T-helper 17 cell (primary cell): ENCODE data around the gene RNF13. TPM values are rescaled to one million over a fixed set of nuclear protein-coding genes. Genes with fewer than 3 reads are reported as not detected.
"Not testable (repeated sequence)": the region's sequence is repeated elsewhere in the genome, so short reads cannot be mapped to it uniquely, and the experiment has no call there.

ENCODE experiments used
- ATAC-seq: fragments of 150-1000 bp; cut with Tn5 transposase; 2 replicates; pipeline ENCODE4 v1.10.0; 2021; ENCODE audit warnings: mild to moderate bottlenecking, moderate library complexity
- DNase-seq, 3 donors: peaks; one replicate each; pipeline versions ENCODE4 v3.0.0 to v3.0.0-alpha.2; 2020 to 2021
- H3K9me3 ChIP-seq: one replicate; pipeline ENCODE4 v1.7.0; 2013; ENCODE audit warnings: low read length, mild to moderate bottlenecking; ENCODE audit not compliant: control insufficient read depth, poor library complexity, severe bottlenecking
- H3K27ac Mint-ChIP-seq: one replicate; pipeline ENCODE4 v1.8.0; 2022; ENCODE audit warnings: mild to moderate bottlenecking, moderate library complexity, mixed read lengths
- H3K27me3 Mint-ChIP-seq: one replicate; pipeline ENCODE4 v1.8.0; 2022; ENCODE audit warnings: mixed read lengths
- H3K36me3 Mint-ChIP-seq: one replicate; pipeline ENCODE4 v1.8.0; 2022; ENCODE audit warnings: low read depth, mixed read lengths
- H3K4me1 Mint-ChIP-seq: one replicate; pipeline ENCODE4 v1.8.0; 2022; ENCODE audit warnings: mild to moderate bottlenecking, mixed read lengths
- H3K4me3 Mint-ChIP-seq: one replicate; pipeline ENCODE4 v1.8.0; 2022; ENCODE audit warnings: mild to moderate bottlenecking, moderate library complexity, mixed read lengths
- total RNA-seq, 4 donors: library from RNA in 2 of 4; stranded (reverse) in 2 of 4; gene quantifications; one replicate each; pipeline ENCODE4 v1.2.3 and lab custom pipeline; 2022 to 2026

RNF13 gene
- total RNA-seq, 2 donors from 2014 or later: 50.8 to 55.4 TPM

DNA sequence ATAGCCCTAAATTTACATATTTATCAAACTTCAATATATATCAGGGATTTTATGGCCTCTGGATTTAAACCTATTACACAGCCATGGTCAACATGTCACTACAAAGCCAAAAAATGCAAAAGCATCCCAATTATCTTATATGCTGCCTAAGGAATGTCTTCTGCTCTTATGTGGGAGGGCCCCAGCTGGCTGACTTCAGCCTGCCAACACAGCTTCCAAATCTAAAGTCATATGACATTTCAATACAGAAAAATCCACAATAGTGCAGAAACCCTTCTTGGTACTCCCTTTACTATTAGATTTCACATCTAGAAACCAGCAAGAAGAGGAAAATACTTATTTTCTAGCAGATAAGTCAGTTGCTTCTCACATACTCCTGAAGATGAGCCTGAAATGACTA lies 151.3 kb downstream of the RNF13 start:
- DNase-seq (no peak), ATAC-seq (no peak)
- no peaks in the 10 kb centered on the region for H3K9me3 ChIP-seq
- peaks cover 6% of the 10 kb centered on the region for H3K4me1 Mint-ChIP-seq
- H3K4me3 Mint-ChIP-seq: no peak overlapping the region
- H3K36me3 Mint-ChIP-seq: no peaks in the 10 kb centered on the region
- H3K27me3 Mint-ChIP-seq: peaks cover 4% of the 10 kb centered on the region
- H3K27ac Mint-ChIP-seq: no peak overlapping the region

DNA sequence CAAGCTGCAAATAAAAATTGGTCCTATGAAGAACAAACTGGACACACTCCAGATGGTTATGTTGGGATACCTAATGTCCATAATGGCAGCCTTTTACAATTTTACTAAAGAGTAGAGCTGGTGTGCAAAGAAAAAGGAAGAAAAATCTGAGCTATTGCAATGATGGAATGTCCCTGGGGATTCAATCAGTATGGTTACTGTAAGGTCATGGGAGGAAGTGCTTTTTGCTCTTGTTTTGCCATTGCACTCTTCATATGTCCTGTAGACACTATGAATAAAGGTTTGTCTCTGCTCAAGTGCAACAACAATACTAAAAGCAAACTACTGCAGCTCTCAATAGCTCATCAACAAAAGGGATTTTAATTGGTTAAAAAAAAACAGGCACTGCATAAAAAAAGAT lies 152.3 kb downstream of the RNF13 start:
- Mint-ChIP-seq H3K4me1 (peaks cover 8% of the 10 kb centered on the region), H3K27me3 (peaks cover 4% of the 10 kb centered on the region), H3K36me3 (no peaks in the 10 kb centered on the region), H3K4me3 (no peak overlapping the region), H3K27ac (no peak overlapping the region)
- DNase-seq (no peak), ATAC-seq (no peak)
- no peaks in the 10 kb centered on the region for H3K9me3 ChIP-seq

DNA sequence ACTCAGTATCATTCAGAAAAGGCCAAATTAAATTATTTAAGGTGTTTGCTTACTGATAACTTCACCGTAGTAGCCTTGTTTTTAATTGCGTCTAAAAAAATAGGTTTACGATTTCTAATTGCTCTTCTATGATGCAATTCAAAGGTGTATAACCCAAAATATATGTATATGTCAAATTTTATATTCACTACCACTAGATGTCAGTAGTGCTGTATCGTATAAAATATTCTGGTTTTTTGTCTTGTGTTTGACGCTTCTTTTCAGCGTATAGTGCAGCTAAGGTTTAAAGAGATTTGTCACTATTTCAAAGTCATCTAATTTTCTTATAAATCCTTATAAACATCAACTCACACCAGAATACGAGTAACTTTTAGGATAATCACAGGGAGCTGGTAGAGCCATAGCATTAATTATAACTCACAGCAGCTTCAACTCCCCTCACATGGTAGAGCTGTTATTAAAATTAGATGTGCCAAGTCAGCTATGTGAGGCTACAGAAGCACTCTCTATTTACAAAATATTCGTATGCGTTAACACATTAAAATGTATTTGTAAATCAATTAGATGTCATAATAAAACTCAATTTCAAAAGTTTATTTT lies 154.2 kb downstream of the RNF13 start:
- no peak overlapping the region for H3K27ac Mint-ChIP-seq
- peaks cover 12% of the 10 kb centered on the region for H3K27me3 Mint-ChIP-seq
- ATAC-seq: no peak
- H3K4me1 Mint-ChIP-seq: peaks cover 11% of the 10 kb centered on the region
- H3K9me3 ChIP-seq: no peaks in the 10 kb centered on the region
- no peak overlapping the region for H3K4me3 Mint-ChIP-seq
- peaks cover 3% of the 10 kb centered on the region for H3K36me3 Mint-ChIP-seq
- no peak for DNase-seq

DNA sequence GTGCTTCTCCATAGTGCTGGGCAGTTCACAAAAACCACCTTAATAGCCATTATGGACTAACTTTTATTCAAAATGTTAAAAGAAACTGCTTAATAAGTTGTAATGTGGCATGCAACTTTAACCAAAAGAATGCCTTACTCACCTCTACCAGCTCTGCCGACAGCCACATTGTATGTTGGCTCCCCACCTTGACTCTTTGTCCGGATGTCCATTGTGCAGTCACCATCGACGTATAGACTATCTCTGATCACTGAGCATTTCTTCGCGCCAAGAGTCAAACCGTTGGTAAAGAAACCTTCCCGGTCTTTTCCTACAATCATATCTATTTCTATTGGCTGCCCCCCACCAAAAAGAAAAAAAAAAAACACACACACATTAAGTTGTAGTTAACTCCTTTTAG lies 155.2 kb downstream of the RNF13 start:
- Mint-ChIP-seq H3K4me3 (no peak overlapping the region), H3K27ac (no peak overlapping the region)

DNA sequence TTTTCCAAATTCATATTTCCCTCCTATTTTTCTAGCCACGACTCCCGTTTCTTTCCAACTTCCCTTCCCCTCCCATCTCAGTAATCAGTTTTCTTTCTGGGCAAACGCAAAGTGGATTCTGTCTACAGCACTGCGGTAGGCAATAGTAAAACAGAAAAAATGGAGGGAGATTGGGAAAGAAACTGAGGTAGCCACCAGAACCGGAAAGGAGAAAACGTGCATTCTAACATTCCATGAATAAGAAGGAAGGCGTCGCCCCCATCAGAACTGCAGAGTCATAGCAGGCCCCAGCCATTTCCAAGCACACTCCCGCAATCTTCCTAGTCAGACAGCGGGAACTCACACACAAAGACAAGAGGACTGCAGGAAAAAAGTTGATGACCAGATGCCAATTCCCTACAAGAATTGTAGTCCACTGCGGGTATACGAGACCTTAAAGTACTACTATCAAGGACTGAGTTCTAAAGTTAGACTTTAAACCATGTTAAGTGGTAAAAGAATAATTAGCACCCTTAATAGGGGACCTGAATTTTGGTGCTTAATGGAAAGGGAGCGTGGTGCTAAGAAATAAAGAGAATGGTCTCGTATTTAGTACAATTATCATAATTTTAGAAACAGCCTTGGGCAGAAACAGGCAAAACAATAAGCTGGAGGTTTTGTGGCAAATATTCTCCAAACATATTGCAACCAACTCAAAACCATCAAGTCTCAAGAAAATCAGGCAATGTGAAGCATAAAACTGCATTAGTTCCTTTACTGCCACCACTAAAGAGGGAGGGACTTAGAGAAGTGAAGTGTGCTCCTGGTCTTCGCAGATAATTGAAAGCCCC lies 156.3 kb downstream of the RNF13 start:
- peak overlapping the region; percentile 91 for H3K4me3 Mint-ChIP-seq
- no peaks in the 10 kb centered on the region for H3K9me3 ChIP-seq
- DNase-seq (no peak), ATAC-seq (no peak)
- peaks cover 3% of the 10 kb centered on the region for H3K36me3 Mint-ChIP-seq
- H3K4me1 Mint-ChIP-seq: peaks cover 11% of the 10 kb centered on the region
- peaks cover 13% of the 10 kb centered on the region for H3K27me3 Mint-ChIP-seq
- peak overlapping the region; percentile 62 for H3K27ac Mint-ChIP-seq

More for the DNA sequence above, 155.2 kb downstream of the RNF13 start:
- Mint-ChIP-seq H3K36me3 (peaks cover 3% of the 10 kb centered on the region), H3K4me1 (peaks cover 11% of the 10 kb centered on the region), H3K27me3 (peaks cover 13% of the 10 kb centered on the region)
- DNase-seq: no peak
- ATAC-seq: no peak
- H3K9me3 ChIP-seq: no peaks in the 10 kb centered on the region

DNA sequence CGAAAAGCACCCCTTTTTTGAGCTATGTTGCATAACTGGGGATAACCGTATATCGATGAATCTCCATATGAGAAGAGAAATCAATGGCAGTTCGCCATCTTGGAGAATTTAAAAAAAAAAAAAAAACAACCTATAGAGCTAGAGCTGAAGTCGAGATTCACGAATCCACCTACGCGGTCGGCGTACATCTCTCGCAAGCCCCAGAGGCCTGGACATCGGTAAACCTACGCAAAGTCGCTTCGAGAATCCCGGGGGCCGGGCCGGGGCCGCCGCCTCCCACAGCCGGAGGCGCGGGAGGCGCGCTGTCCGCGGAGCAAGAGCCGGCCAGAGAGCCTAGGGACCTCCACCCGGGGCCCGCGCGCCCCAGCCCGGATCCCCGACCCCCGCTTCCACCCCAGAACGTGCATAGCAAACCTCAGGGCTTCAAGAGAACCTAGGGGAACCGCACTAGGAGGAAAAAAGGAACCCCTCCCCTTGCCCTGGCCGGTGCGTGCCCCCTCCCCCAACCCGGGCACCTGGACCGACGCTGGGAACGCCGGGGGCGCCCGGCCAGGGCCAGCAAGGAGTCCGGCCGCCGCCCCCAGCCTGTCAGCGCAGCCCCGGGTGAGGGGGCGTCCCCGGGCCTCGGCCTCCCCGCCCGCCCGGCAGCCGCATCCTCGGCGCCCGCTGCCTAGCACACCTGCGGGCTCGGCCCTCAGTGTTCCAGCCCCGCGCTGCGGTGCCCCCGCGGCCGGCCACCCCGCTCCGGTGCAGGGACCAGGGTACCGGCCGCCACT lies 157.1 kb downstream of the RNF13 start:
- peaks cover 13% of the 10 kb centered on the region for H3K4me1 Mint-ChIP-seq
- H3K27me3 Mint-ChIP-seq: peaks cover 15% of the 10 kb centered on the region
- H3K36me3 Mint-ChIP-seq: peaks cover 3% of the 10 kb centered on the region
- H3K4me3 Mint-ChIP-seq: peak overlapping the region; percentile 95
- peak overlapping the region; percentile 62 for H3K27ac Mint-ChIP-seq
- ATAC-seq: peak; percentile 65
- peak; percentile 53 to 63 (median 59) for DNase-seq
- no peaks in the 10 kb centered on the region for H3K9me3 ChIP-seq

DNA sequence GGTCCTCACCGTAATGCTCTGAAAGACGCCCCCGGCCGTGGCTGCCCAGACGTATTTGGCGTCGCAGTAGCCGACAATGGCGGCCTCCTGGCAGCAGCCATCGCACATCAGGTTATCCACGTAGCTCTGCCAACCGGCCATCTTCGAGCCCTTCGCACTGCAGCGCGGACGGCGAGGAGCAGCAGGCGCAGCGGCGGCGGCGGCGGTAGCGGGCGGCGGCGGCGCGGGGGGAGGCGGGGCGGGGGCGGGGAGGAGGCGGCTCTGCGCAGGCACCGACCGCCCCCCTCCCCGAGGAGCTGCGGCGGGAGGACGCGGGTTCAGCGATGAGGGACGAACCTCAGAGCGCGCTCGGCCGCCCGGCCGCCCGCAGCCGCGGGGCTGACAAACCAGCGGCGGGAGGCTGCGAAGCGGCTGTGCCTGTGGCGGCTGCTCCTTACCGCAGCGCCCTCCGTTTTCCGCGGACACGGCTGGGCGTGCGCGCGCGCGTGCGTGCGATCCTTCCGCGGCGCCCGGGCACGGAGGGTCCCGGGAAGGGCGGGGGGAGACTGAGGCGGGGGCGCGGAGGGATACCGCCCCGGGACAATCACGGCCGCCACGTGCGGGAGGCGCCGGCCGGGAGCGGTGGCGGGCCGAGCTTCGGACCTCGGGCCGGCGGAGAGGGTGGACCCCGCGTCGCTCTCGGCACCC lies 157.8 kb downstream of the RNF13 start, which contains the start of gene PFN2:
TSS of gene PFN2 (minus strand) at position 180 of the 687 bp plus-strand sequence. CDS start at position 141, 39 bp downstream.
- Mint-ChIP-seq H3K36me3 (peaks cover 5% of the 10 kb centered on the region), H3K4me3 (peak within 1 kb of the TSS; percentile 95), H3K4me1 (peaks cover 14% of the 10 kb centered on the region), H3K27me3 (peaks cover 23% of the 10 kb centered on the region), H3K27ac (peak within 1 kb of the TSS; percentile 89)
- no peaks in the 10 kb centered on the region for H3K9me3 ChIP-seq
- DNase-seq (peak; percentile 47 to 64 (median 59)), ATAC-seq (peak; percentile 74)

DNA sequence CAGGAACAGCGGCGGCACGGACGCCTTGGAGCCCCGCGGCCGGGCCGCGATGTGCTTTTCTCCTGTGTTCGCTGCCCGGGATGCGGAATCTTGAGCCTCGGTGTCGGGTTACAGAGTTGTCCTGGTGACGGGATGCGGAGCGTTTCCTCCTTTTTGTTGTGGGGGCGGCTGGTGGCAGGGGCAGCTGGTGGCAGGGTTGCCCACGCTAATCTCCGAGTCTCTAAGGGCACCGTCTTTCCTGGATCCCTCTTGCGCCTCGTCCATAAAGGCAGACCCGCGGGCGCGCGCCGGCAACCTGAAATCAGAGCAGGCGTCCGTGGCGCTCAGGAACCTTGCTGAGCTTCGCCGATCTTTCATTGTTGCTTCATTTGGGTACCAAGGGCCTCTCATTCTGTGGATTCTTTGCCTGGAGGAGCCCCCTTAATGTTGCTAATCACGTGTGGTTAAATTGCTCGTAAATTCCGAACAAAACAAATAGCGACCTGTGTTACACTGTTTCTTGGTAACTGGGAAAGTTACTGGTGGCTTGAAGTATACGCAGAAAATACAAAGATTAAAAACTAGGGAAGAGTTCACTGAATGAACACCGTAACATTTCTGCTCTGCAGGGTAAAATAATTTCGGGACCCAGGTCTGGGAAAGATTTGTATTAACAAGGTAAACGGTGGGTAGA lies 158.5 kb downstream of the RNF13 start:
- H3K4me1 Mint-ChIP-seq: peaks cover 14% of the 10 kb centered on the region
- H3K27me3 Mint-ChIP-seq: peaks cover 23% of the 10 kb centered on the region
- H3K4me3 Mint-ChIP-seq: peak overlapping the region; percentile 95
- peak; percentile 4 for ATAC-seq
- H3K36me3 Mint-ChIP-seq: peaks cover 5% of the 10 kb centered on the region
- DNase-seq: peak in 2 of 3 donors; percentile 8 to 18
- no peaks in the 10 kb centered on the region for H3K9me3 ChIP-seq
- H3K27ac Mint-ChIP-seq: peak overlapping the region; percentile 89

DNA sequence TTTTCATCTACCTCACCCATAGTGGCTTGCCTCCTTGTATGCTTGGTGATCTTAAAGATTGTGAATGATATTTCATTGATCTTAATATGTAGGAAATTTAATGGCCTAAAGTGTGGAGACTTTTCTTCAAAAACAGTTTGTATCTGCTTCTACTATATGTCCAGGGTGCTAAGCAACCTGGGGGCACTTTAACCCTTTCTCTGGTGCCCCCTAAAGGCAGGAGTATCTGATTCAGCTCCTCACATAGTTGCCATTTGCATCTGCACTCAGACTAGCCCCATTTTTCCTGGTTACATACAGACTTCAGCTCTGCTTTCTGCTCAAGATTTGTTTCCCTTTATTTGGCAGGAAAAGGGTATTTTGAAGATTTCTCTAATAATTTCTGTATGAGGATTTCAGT lies 162.9 kb downstream of the RNF13 start:
- Mint-ChIP-seq H3K4me1 (peaks cover 9% of the 10 kb centered on the region), H3K36me3 (peaks cover 5% of the 10 kb centered on the region), H3K27ac (no peak overlapping the region), H3K27me3 (peaks cover 48% of the 10 kb centered on the region), H3K4me3 (no peak overlapping the region)
- no peaks in the 10 kb centered on the region for H3K9me3 ChIP-seq
- no peak for ATAC-seq
- no peak for DNase-seq

DNA sequence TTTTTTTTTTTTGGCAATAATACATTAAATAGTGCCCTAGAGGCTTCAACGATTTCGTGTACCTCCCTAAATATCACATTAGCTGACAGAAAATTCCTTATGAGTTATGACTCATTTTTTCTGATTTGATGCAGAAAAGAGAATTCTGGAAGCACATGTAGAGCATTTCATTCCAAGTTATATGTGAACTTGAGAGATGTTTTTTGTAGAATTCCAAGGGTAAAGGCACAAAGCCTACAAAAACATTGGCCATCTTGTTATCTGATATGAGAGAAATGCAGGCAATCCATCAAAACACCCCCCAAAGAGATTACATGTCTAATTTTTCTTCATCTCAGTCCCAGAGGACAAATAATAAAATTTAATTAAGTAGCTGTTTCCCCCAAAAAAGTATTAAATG lies 164.4 kb downstream of the RNF13 start:
- Mint-ChIP-seq H3K4me1 (peaks cover 6% of the 10 kb centered on the region), H3K4me3 (no peak overlapping the region), H3K36me3 (peaks cover 2% of the 10 kb centered on the region), H3K27me3 (peaks cover 39% of the 10 kb centered on the region), H3K27ac (no peak overlapping the region)
- ATAC-seq (no peak), DNase-seq (no peak)
- H3K9me3 ChIP-seq: no peaks in the 10 kb centered on the region

DNA sequence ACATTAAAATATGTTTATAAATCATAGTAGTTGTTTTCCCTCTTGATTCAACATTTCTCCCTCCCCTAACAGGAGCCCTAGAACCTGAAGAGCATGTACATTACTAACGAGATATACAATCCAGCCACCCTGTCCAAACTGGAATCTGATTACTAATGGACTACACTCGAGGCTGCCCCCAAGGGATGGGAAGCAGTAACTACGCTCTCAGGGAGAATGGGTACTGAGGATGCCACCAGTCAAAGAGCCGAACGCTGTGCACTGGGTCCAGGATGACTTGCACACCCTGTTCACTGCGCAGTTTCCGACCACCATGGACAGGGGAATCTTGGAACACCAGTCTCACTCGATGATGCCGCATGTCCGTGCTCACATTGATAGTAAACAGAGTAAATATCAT lies 169.0 kb downstream of the RNF13 start:
- H3K27ac Mint-ChIP-seq, H3K36me3 Mint-ChIP-seq, H3K4me1 Mint-ChIP-seq, H3K9me3 ChIP-seq, H3K4me3 Mint-ChIP-seq, DNase-seq: not testable (repeated sequence)
- peak; percentile 60 for ATAC-seq
- H3K27me3 Mint-ChIP-seq: peaks cover 52% of the 10 kb centered on the region

DNA sequence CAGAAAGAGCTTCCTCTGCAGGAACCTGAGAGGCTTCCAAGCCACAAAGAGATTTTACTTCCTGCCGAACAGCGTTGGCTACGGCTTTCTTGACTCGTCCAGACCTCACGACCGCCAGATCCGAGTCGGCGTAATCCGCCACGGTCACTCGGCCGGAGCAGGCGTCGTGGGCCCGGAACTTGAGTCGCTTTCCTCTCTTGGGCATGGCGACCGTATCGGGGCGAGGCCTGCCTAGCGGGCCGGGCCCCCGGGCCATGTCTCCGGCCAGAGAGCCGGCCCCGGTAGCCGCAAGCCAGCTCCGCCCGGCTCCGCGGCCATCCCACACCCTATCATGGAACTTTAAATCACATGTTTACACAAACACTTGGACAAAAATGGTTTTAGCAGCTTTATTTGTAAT lies 170.0 kb downstream of the RNF13 start:
- not testable (repeated sequence) for H3K9me3 ChIP-seq, H3K4me3 Mint-ChIP-seq, H3K27ac Mint-ChIP-seq, DNase-seq, H3K4me1 Mint-ChIP-seq, H3K36me3 Mint-ChIP-seq, ATAC-seq
- H3K27me3 Mint-ChIP-seq: peaks cover 47% of the 10 kb centered on the region
